Activated CD4-positive, alpha-beta T cell treated with anti-CD3 and anti-CD28 coated beads for 24 hours (primary cell): ENCODE results near the gene PCDH12.

Source experiments
- DNase-seq, 2 donors: peaks; one replicate each; pipeline ENCODE4 v3.0.0-alpha.2; 2020; ENCODE audit warnings: low read depth in 2 of 2

Gene PCDH12

GRCh38 chr5:141966275-141966962 is 8.4 kb upstream of the PCDH12 start:
- no peak for DNase-seq

GRCh38 chr5:141965071-141965470 is 7.1 kb upstream of the PCDH12 start:
- no peak for DNase-seq

GRCh38 chr5:141963701-141964100 is 5.7 kb upstream of the PCDH12 start:
- DNase-seq: no peak

- DNase-seq: no peak
Measured at GRCh38 chr5:141961466-141961865, 3.5 kb upstream of the PCDH12 start.

- DNase-seq: peak; percentile 89 to 90
Measured at GRCh38 chr5:141960449-141961323, 2.7 kb upstream of the PCDH12 start.

GRCh38 chr5:141960018-141960417 is 2.0 kb upstream of the PCDH12 start:
- DNase-seq: peak in 1 of 2 donors; percentile 16

GRCh38 chr5:141958546-141959172 is 657 bp upstream of the PCDH12 start:
- DNase-seq: no peak

GRCh38 chr5:141957367-141957996 is 520 bp downstream of the PCDH12 start:
- DNase-seq: no peak

GRCh38 chr5:141954194-141954593 is 3.8 kb downstream of the PCDH12 start:
- no peak for DNase-seq

GRCh38 chr5:141952020-141952419 is 6.0 kb downstream of the PCDH12 start:
- no peak for DNase-seq

- no peak for DNase-seq
Measured at GRCh38 chr5:141951332-141951781, 6.6 kb downstream of the PCDH12 start.

GRCh38 chr5:141950207-141951005 is 7.6 kb downstream of the PCDH12 start:
- DNase-seq: no peak

GRCh38 chr5:141949511-141949910 is 8.5 kb downstream of the PCDH12 start:
- no peak for DNase-seq

- DNase-seq: no peak
Measured at GRCh38 chr5:141948812-141949211, 9.2 kb downstream of the PCDH12 start.

- DNase-seq: no peak
Measured at GRCh38 chr5:141947316-141947715, 10.7 kb downstream of the PCDH12 start.

GRCh38 chr5:141945511-141946051 is 12.4 kb downstream of the PCDH12 start:
- DNase-seq: no peak

- DNase-seq: no peak
Measured at GRCh38 chr5:141944076-141944475, 13.9 kb downstream of the PCDH12 start.

- no peak for DNase-seq
Measured at GRCh38 chr5:141942185-141942857, 15.7 kb downstream of the PCDH12 start.

GRCh38 chr5:141941779-141942178 is 16.2 kb downstream of the PCDH12 start:
- DNase-seq: no peak

- no peak for DNase-seq
Measured at GRCh38 chr5:141941307-141941706, 16.7 kb downstream of the PCDH12 start.
